ENCODE measurements around the gene AFG1L.

The AFG1L gene

GRCh38 chr6:108359901-108360882 is 65.3 kb downstream of the AFG1L start:
- Histone ChIP-seq H3K27me3 (no peaks in the 10 kb centered on the region), H3K36me3 (no peaks in the 10 kb centered on the region), H3K9me3 (no peaks in the 10 kb centered on the region), H3K4me3 (ENCODE audit: low read depth in 1 of 2, low read length in 1 of 2) (no peak overlapping the region), H3K4me1 (ENCODE audit: control insufficient read depth in 1 of 2, insufficient read depth in 1 of 2, low read depth in 1 of 2, low read length in 1 of 2) (peaks cover 16 to 33% of the 10 kb centered on the region in 2 experiments), H3K27ac (no peak overlapping the region)
- no peak for TF ChIP-seq CTCF (IDR thresholded peaks at IDR 0.05)

GRCh38 chr6:108360919-108361311 is 66.1 kb downstream of the AFG1L start:
- H3K4me3 ChIP-seq (ENCODE audit: low read depth in 1 of 2, low read length in 1 of 2): no peak overlapping the region
- H3K27me3 ChIP-seq: no peaks in the 10 kb centered on the region
- peaks cover 16 to 38% of the 10 kb centered on the region in 2 experiments for H3K4me1 ChIP-seq (ENCODE audit: control insufficient read depth in 1 of 2, insufficient read depth in 1 of 2, low read depth in 1 of 2, low read length in 1 of 2)
- H3K27ac ChIP-seq: no peak overlapping the region
- H3K36me3 ChIP-seq: no peaks in the 10 kb centered on the region
- TF ChIP-seq CTCF (IDR thresholded peaks at IDR 0.05): no peak
- no peaks in the 10 kb centered on the region for H3K9me3 ChIP-seq

GRCh38 chr6:108361312-108361932 is 66.6 kb downstream of the AFG1L start:
- H3K27me3 ChIP-seq: no peaks in the 10 kb centered on the region
- H3K9me3 ChIP-seq: no peaks in the 10 kb centered on the region
- peaks cover 16 to 38% of the 10 kb centered on the region in 2 experiments for H3K4me1 ChIP-seq (ENCODE audit: control insufficient read depth in 1 of 2, insufficient read depth in 1 of 2, low read depth in 1 of 2, low read length in 1 of 2)
- H3K27ac ChIP-seq: no peak overlapping the region
- H3K36me3 ChIP-seq: no peaks in the 10 kb centered on the region
- H3K4me3 ChIP-seq (ENCODE audit: low read depth in 1 of 2, low read length in 1 of 2): no peak overlapping the region
- no peak for TF ChIP-seq CTCF (IDR thresholded peaks at IDR 0.05)

- Histone ChIP-seq H3K27ac (no peak overlapping the region), H3K27me3 (no peaks in the 10 kb centered on the region), H3K4me3 (ENCODE audit: low read depth in 1 of 2, low read length in 1 of 2) (no peak overlapping the region), H3K4me1 (ENCODE audit: control insufficient read depth in 1 of 2, insufficient read depth in 1 of 2, low read depth in 1 of 2, low read length in 1 of 2) (peaks cover 16 to 38% of the 10 kb centered on the region in 2 experiments), H3K36me3 (no peaks in the 10 kb centered on the region), H3K9me3 (no peaks in the 10 kb centered on the region)
- no peak for TF ChIP-seq CTCF (IDR thresholded peaks at IDR 0.05)
Observed at GRCh38 chr6:108362455-108362854, 67.6 kb downstream of the AFG1L start.

GRCh38 chr6:108363113-108363512 is 68.3 kb downstream of the AFG1L start:
- no peak overlapping the region for H3K27ac ChIP-seq
- no peak overlapping the region for H3K4me3 ChIP-seq (ENCODE audit: low read depth in 1 of 2, low read length in 1 of 2)
- no peaks in the 10 kb centered on the region for H3K36me3 ChIP-seq
- H3K4me1 ChIP-seq (ENCODE audit: control insufficient read depth in 1 of 2, insufficient read depth in 1 of 2, low read depth in 1 of 2, low read length in 1 of 2): peaks cover 16 to 38% of the 10 kb centered on the region in 2 experiments
- no peaks in the 10 kb centered on the region for H3K9me3 ChIP-seq
- no peak for TF ChIP-seq CTCF (IDR thresholded peaks at IDR 0.05)
- H3K27me3 ChIP-seq: no peaks in the 10 kb centered on the region
